Activated CD8-positive, alpha-beta T cell treated with anti-CD3 and anti-CD28 coated beads for 36 hours (primary cell): ENCODE measurements around the gene GRPEL1. TPM values are rescaled to one million over a fixed set of nuclear protein-coding genes. Genes with fewer than 3 reads are reported as not detected.
"Not testable (repeated sequence)": the region's sequence is repeated elsewhere in the genome, so short reads cannot be mapped to it uniquely, and the experiment has no call there.

Source experiments
- ATAC-seq: fragments of 200-7000 bp; cut with Tn5 transposase; one replicate; pipeline ENCODE4 v1.10.0; 2021; ENCODE audit warnings: mild to moderate bottlenecking, moderate library complexity
- CTCF ChIA-PET: fragments of 350-600 bp; sonication (Branson Sonifier 250); formaldehyde crosslinking; loops from one replicate; lab custom pipeline; 2021; ENCODE audit warnings: antibody characterized with exemption; lab: Charles Lee
- POLR2A ChIA-PET: fragments of 350-600 bp; sonication (Branson Sonifier 250); formaldehyde crosslinking; loops from one replicate; lab custom pipeline; 2021; ENCODE audit warnings: antibody characterized with exemption; lab: Charles Lee
- DNase-seq: peaks from one replicate; pipeline ENCODE4 v3.0.0-alpha.2; 2020
- H3K27ac Mint-ChIP-seq: one replicate; pipeline ENCODE4 v1.8.0; 2021; ENCODE audit warnings: mild to moderate bottlenecking, mixed read lengths
- H3K27me3 Mint-ChIP-seq: one replicate; pipeline ENCODE4 v1.8.0; 2021; ENCODE audit warnings: mixed read lengths
- H3K36me3 Mint-ChIP-seq: one replicate; pipeline ENCODE4 v1.8.0; 2021; ENCODE audit warnings: low read depth, mixed read lengths
- H3K4me1 Mint-ChIP-seq: one replicate; pipeline ENCODE4 v1.8.0; 2021; ENCODE audit warnings: low read depth, mixed read lengths
- H3K4me3 Mint-ChIP-seq: one replicate; pipeline ENCODE4 v1.8.0; 2021; ENCODE audit warnings: mild to moderate bottlenecking, moderate library complexity, mixed read lengths
- H3K9me3 Mint-ChIP-seq: one replicate; pipeline ENCODE4 v1.8.0; 2021; ENCODE audit warnings: mixed read lengths
- CTCF ChIP-seq: fragments of 200-600 bp; IDR thresholded peaks from one replicate; pipeline ENCODE4 v1.8.0; 2022; ENCODE audit warnings: antibody characterized with exemption, mild to moderate bottlenecking
- intact Hi-C: fragments of 100-400 bp; cut with micrococcal nuclease; formaldehyde crosslinking; loops from one replicate; pipeline ENCODE4 v1.10.0; 2022
- total RNA-seq, 2 experiments: library from RNA; stranded (reverse); gene quantifications; one replicate each; pipeline ENCODE4 v1.2.3, GENCODE V29; 2021

Gene GRPEL1
- total RNA-seq, 2 experiments from 2014 or later, result 82.4 to 84.5 TPM

DNA sequence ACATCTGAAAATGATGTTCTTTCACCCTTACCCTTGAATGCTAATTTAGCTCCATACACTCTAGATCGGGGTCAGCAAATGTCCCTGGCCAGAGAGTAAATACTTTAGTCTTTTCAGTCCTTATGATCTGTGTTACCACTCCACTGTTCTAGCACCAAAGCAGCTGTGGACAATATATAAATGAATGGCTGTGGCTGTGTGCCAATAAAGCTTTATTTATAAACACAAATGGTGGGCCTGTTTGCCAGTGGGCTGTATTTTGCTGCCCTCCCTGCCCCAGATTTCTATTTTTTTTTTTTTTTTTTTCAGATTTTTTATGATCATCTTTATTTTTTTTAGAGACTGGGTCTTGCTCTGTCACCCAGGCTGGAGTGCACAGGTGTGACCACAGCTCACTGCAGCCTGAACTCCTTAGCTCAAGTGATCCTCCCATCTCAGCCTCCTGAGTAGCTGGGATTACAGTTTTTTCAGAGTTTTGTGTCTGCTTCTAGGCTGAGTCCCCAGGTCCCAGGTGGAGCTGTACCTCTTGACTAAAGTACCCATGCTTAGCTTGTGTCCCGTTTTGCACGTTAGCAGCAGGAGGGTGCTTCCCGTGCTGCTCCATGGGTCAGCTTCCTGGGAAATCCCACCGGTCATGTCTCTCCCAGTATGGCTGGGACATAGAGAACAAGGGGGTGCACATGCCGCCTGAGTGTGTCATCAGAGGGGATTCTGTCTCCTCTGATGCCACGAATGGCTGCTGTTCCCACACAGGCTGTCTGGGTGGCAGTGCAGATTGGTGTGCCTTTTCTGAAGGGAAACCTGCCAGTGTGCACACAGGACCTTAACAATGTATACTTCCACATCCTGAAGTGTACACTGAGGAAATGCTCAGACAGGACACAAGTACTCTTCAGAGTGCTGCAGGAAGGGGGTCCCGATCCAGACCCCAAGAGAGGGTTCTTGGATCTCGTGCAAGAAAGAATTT is 16.0 kb upstream of the GRPEL1 start:
- H3K36me3 Mint-ChIP-seq, result no peaks in the 10 kb centered on the region
- H3K27ac Mint-ChIP-seq, result no peak overlapping the region
- CTCF ChIA-PET, result interaction anchor here (1.3 to 5.9 kb wide), 4 partner anchors 13 to 375 kb away, joined by 3 to 30 read pairs (median 14); partner anchors contain the start of gene GRPEL1
- ATAC-seq (no peak), DNase-seq (no peak)
- no peak overlapping the region for H3K4me3 Mint-ChIP-seq
- no peak for TF ChIP-seq CTCF
- no peaks in the 10 kb centered on the region for H3K4me1 Mint-ChIP-seq
- POLR2A ChIA-PET, result interaction anchor here (1.2 kb wide), 1 partner anchor 16 kb away, joined by 3 read pairs; the partner anchor contains the start of gene GRPEL1
- intact Hi-C loops, result no loop called here
- H3K27me3 Mint-ChIP-seq, result peaks cover 30% of the 10 kb centered on the region
- peaks cover 6% of the 10 kb centered on the region for H3K9me3 Mint-ChIP-seq

DNA sequence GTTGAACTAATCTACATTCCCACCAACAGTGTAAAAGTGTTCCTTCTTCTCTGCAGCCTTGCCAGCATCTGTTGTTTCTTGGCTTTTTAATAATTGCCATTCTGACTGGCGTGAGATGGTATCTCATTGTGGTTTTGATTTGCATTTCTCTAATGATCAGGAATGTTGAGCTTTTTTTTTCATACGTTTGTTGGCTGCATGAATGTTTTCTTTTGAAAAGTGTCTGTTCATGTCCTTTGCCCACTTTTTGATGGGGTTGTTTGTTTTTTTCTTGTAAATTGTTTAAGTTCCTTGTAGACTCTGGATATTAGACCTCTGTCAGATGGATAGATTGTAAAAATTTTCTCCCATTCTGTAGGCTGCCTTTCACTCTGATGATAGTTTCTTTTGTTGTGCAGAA is 12.0 kb upstream of the GRPEL1 start:
- H3K9me3 Mint-ChIP-seq, ATAC-seq, H3K27ac Mint-ChIP-seq, H3K4me1 Mint-ChIP-seq, H3K36me3 Mint-ChIP-seq, DNase-seq, H3K4me3 Mint-ChIP-seq, intact Hi-C loops: not testable (repeated sequence)
- peaks cover 23% of the 10 kb centered on the region for H3K27me3 Mint-ChIP-seq
- ChIA-PET CTCF (interaction anchor here (1.2 to 2.0 kb wide), 4 partner anchors 9 to 16 kb away, joined by 3 to 8 read pairs (median 3); no protein-coding TSS in a partner anchor), POLR2A (interaction anchor here (0.9 kb wide), 1 partner anchor 11 kb away, joined by 4 read pairs; no protein-coding TSS in a partner anchor)

- not testable (repeated sequence) for H3K36me3 Mint-ChIP-seq
These were observed 11.6 kb upstream of the GRPEL1 start for GRCh38 chr4:7079483-7079882.

GRCh38 chr4:7078025-7078424 is 10.2 kb upstream of the GRPEL1 start:
- peaks cover 4% of the 10 kb centered on the region for H3K9me3 Mint-ChIP-seq
- intact Hi-C loops, result no loop called here
- no peak for DNase-seq
- TF ChIP-seq CTCF, result no peak
- H3K4me3 Mint-ChIP-seq, result no peak overlapping the region
- H3K36me3 Mint-ChIP-seq, result no peaks in the 10 kb centered on the region
- H3K27me3 Mint-ChIP-seq, result peaks cover 9% of the 10 kb centered on the region
- no peak for ATAC-seq
- ChIA-PET POLR2A (interaction anchor here (1.2 kb wide), 1 partner anchor 10 kb away, joined by 3 read pairs; the partner anchor contains the start of gene GRPEL1), CTCF (interaction anchor here (2.5 kb wide), 1 partner anchor 9 kb away, joined by 9 read pairs; the partner anchor contains the start of gene GRPEL1)
- H3K4me1 Mint-ChIP-seq, result no peaks in the 10 kb centered on the region
- H3K27ac Mint-ChIP-seq, result no peak overlapping the region

More at GRCh38 chr4:7079483-7079882, 11.6 kb upstream of the GRPEL1 start:
- ChIA-PET CTCF (interaction anchor here (1.5 to 2.5 kb wide), 2 partner anchors 11 to 15 kb away, joined by 3 to 9 read pairs; partner anchors contain the start of gene GRPEL1), POLR2A (interaction anchor here (0.9 kb wide), 1 partner anchor 11 kb away, joined by 4 read pairs; no protein-coding TSS in a partner anchor)
- H3K4me3 Mint-ChIP-seq, ATAC-seq, H3K9me3 Mint-ChIP-seq, DNase-seq, H3K27ac Mint-ChIP-seq, intact Hi-C loops, H3K4me1 Mint-ChIP-seq: not testable (repeated sequence)
- peaks cover 20% of the 10 kb centered on the region for H3K27me3 Mint-ChIP-seq

GRCh38 chr4:7077371-7077770 is 9.5 kb upstream of the GRPEL1 start:
- Mint-ChIP-seq H3K36me3 (no peaks in the 10 kb centered on the region), H3K27me3 (peaks cover 6% of the 10 kb centered on the region), H3K27ac (no peak overlapping the region), H3K9me3 (peaks cover 4% of the 10 kb centered on the region), H3K4me1 (no peaks in the 10 kb centered on the region), H3K4me3 (no peak overlapping the region)
- ChIA-PET CTCF (interaction anchor here (0.8 to 2.5 kb wide), 2 partner anchors 8 to 9 kb away, joined by 3 to 9 read pairs; partner anchors contain the start of gene GRPEL1), POLR2A (interaction anchor here (1.2 kb wide), 1 partner anchor 10 kb away, joined by 3 read pairs; the partner anchor contains the start of gene GRPEL1)
- no peak for ATAC-seq
- DNase-seq, result no peak
- intact Hi-C loops, result no loop called here
- no peak for TF ChIP-seq CTCF
